ENCODE results near the gene FTHL17.

FTHL17 gene

DNA sequence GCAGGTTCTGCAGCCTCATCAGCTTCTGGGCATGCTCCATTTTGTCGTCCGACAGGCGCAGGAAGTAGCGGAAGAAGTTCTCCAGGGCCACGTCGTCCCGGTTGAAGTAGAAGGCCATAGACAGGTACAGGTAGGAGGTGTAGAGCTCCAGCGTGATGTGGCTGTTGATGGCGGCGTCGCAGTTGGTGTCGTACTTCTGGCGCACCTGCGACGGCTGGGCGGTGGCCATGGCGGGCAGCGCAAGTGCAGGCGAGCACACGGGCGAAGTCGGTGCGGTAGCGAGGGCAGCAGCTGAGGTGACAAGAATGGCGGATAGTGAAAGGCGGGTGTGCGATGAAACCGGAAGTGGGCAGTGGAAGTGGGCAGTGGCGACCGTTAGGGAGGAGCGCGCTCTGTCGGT, at the start of gene FTHL17:
Gene FTHL17, minus strand, starts transcription at position 317 of the 400 bp plus-strand sequence. Its CDS starts 88 bp downstream, at position 229.
- TF ChIP-seq ZFX (IDR thresholded peaks at IDR 0.05; ENCODE audit: borderline replicate concordance) = no peak
- no peak for TF ChIP-seq CTCF (IDR thresholded peaks at IDR 0.05)
- no peak within 1 kb of the TSS for H3K27ac ChIP-seq

- no peak overlapping the region for H3K27ac ChIP-seq
- no peak for TF ChIP-seq CTCF (IDR thresholded peaks at IDR 0.05)
- TF ChIP-seq ZFX (IDR thresholded peaks at IDR 0.05; ENCODE audit: borderline replicate concordance) = no peak
Measured at GRCh38 chrX:31117266-31117665, 45.4 kb upstream of the FTHL17 start.

DNA sequence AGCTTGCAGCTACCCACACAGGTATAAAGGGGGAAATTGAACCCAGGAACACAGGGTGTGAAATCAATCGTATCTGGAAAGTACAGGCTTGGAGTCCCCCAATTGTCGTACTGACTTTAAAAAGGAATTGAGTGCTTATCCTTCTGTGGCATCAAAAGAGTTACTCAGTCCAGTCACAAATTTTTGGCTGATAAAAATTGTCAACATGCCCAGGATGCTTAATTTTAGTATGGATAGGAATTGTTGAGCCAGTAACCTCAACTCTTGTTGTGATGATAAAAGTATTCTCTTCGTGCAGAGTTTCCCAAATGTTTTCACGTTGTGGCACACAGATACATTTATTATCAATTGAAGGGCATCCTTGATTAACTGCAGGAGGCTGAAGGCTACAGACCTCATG, 43.6 kb upstream of the FTHL17 start:
- TF ChIP-seq CTCF (IDR thresholded peaks at IDR 0.05) = no peak
- TF ChIP-seq ZFX (IDR thresholded peaks at IDR 0.05; ENCODE audit: borderline replicate concordance) = no peak
- no peak overlapping the region for H3K27ac ChIP-seq

- no peak for TF ChIP-seq ZFX (IDR thresholded peaks at IDR 0.05; ENCODE audit: borderline replicate concordance)
- no peak for TF ChIP-seq CTCF (IDR thresholded peaks at IDR 0.05)
- no peak overlapping the region for H3K27ac ChIP-seq
Measured at GRCh38 chrX:31114858-31115257, 43.0 kb upstream of the FTHL17 start.

- H3K27ac ChIP-seq = no peak overlapping the region
- TF ChIP-seq CTCF (IDR thresholded peaks at IDR 0.05) = no peak
Measured at GRCh38 chrX:31112226-31112999, 40.6 kb upstream of the FTHL17 start.

GRCh38 chrX:31110657-31111056, 38.8 kb upstream of the FTHL17 start:
- no peak overlapping the region for H3K27ac ChIP-seq
- no peak for TF ChIP-seq ZFX (IDR thresholded peaks at IDR 0.05; ENCODE audit: borderline replicate concordance)
- no peak for TF ChIP-seq CTCF (IDR thresholded peaks at IDR 0.05)

GRCh38 chrX:31099536-31100090, 27.8 kb upstream of the FTHL17 start:
- TF ChIP-seq CTCF (IDR thresholded peaks at IDR 0.05) = no peak
- no peak for TF ChIP-seq ZFX (IDR thresholded peaks at IDR 0.05; ENCODE audit: borderline replicate concordance)
- no peak overlapping the region for H3K27ac ChIP-seq
